AG04450 (cell line): ENCODE results near the gene APOBEC2. TPM values are rescaled to one million over a fixed set of nuclear protein-coding genes. Genes with fewer than 3 reads are reported as not detected.

Experiments
- CTCF ChIA-PET: fragments of 300-600, 350-600 bp; formaldehyde crosslinking; extraction: SDS; loops from one replicate; lab custom pipeline; 2022; ENCODE audit warnings: antibody characterized with exemption, inconsistent platforms; lab: Charles Lee
- POLR2A ChIA-PET: fragments of 350-600 bp; formaldehyde crosslinking; extraction: SDS; loops from one replicate; lab custom pipeline; 2021; ENCODE audit warnings: antibody characterized with exemption, inconsistent platforms; lab: Yijun Ruan, JAX
- DNase-seq: peaks from one replicate; pipeline ENCODE4 v3.0.0-alpha.2; 2011; ENCODE audit warnings: low read depth, low spot score
- H3K27ac ChIP-seq: one replicate; pipeline ENCODE4 v1.5.1; 2012; ENCODE audit warnings: low read depth, low read length, control low read depth
- H3K27me3 ChIP-seq: one replicate; pipeline ENCODE4 v1.6.0; 2012; ENCODE audit warnings: low read length; ENCODE audit not compliant: control insufficient read depth, insufficient read depth
- H3K4me3 ChIP-seq: 2 replicates; pipeline ENCODE4 v1.5.1; 2011; ENCODE audit warnings: mild to moderate bottlenecking, low read depth, low read length, control low read depth
- H3K9me3 ChIP-seq: 2 replicates; pipeline ENCODE4 v1.5.1; 2012; ENCODE audit warnings: low read length; ENCODE audit not compliant: control insufficient read depth, insufficient read depth
- polyA plus RNA-seq: library from polyadenylated mRNA; depleted of rRNA; stranded (reverse); fragments of >200 nt; gene quantifications from 2 replicates; pipeline ENCODE4 v1.2.3, GENCODE V29; 2011
- TF ChIP-seq, protein P1 (sequence below): IDR thresholded peaks from 2 replicates; pipeline ENCODE4 v1.5.1; 2011; ENCODE audit warnings: low read depth, low read length, control low read depth, inconsistent platforms

The APOBEC2 gene
- polyA plus RNA-seq, 1 experiment, result not detected

GRCh38 chr6:41043151-41043550, 9.9 kb upstream of the APOBEC2 start:
- no peak for DNase-seq
- peaks cover 13% of the 10 kb centered on the region for H3K27me3 ChIP-seq
- H3K27ac ChIP-seq, result no peak overlapping the region
- TF ChIP-seq, protein P1, sequence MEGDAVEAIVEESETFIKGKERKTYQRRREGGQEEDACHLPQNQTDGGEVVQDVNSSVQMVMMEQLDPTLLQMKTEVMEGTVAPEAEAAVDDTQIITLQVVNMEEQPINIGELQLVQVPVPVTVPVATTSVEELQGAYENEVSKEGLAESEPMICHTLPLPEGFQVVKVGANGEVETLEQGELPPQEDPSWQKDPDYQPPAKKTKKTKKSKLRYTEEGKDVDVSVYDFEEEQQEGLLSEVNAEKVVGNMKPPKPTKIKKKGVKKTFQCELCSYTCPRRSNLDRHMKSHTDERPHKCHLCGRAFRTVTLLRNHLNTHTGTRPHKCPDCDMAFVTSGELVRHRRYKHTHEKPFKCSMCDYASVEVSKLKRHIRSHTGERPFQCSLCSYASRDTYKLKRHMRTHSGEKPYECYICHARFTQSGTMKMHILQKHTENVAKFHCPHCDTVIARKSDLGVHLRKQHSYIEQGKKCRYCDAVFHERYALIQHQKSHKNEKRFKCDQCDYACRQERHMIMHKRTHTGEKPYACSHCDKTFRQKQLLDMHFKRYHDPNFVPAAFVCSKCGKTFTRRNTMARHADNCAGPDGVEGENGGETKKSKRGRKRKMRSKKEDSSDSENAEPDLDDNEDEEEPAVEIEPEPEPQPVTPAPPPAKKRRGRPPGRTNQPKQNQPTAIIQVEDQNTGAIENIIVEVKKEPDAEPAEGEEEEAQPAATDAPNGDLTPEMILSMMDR, result no peak
- H3K9me3 ChIP-seq, result no peaks in the 10 kb centered on the region
- CTCF ChIA-PET, result no interaction called here
- no peak overlapping the region for H3K4me3 ChIP-seq
- POLR2A ChIA-PET, result no interaction called here

- ChIA-PET POLR2A (no interaction called here), CTCF (interaction anchor here (3.3 kb wide), 1 partner anchor 18 kb away, joined by 16 read pairs; no protein-coding TSS in a partner anchor)
- TF ChIP-seq, protein P1, result no peak
- Histone ChIP-seq H3K27ac (no peak overlapping the region), H3K4me3 (no peak overlapping the region), H3K9me3 (no peaks in the 10 kb centered on the region), H3K27me3 (peaks cover 10% of the 10 kb centered on the region)
- DNase-seq, result no peak
These were observed 7.3 kb upstream of the APOBEC2 start for GRCh38 chr6:41045664-41046063.

GRCh38 chr6:41046084-41046483, 6.9 kb upstream of the APOBEC2 start:
- CTCF ChIA-PET, result interaction anchor here (0.8 to 3.3 kb wide), 2 partner anchors 9 to 18 kb away, joined by 4 to 16 read pairs; no protein-coding TSS in a partner anchor
- H3K27me3 ChIP-seq, result peaks cover 10% of the 10 kb centered on the region
- TF ChIP-seq, protein P1, result no peak
- no peak overlapping the region for H3K27ac ChIP-seq
- DNase-seq, result no peak
- POLR2A ChIA-PET, result no interaction called here
- no peak overlapping the region for H3K4me3 ChIP-seq
- H3K9me3 ChIP-seq, result no peaks in the 10 kb centered on the region

DNA sequence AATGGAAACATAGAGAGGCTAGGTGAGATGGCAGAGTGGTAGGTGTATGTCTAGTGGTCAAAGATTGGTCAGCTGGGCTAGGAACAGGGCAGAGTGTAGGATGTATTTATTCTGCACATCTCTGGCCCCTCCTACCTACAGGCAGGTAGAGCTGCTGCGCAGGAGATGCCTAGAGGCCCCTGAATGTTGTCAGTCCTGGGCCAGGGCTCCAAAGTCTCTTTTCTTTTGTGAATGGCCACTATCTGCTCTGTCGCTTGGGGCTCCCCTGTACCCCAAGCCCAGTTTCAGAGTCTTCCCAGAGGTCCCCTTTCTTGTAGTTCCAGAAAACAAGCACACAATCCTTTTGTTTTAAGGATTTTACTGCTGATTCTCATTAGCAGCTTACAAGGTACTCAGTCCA, 5.7 kb upstream of the APOBEC2 start:
- CTCF ChIA-PET, result no interaction called here
- DNase-seq, result no peak
- POLR2A ChIA-PET, result no interaction called here
- no peak overlapping the region for H3K4me3 ChIP-seq
- H3K27me3 ChIP-seq, result peaks cover 10% of the 10 kb centered on the region
- TF ChIP-seq, protein P1, result no peak
- H3K27ac ChIP-seq, result no peak overlapping the region
- no peaks in the 10 kb centered on the region for H3K9me3 ChIP-seq

- POLR2A ChIA-PET, result interaction anchor here (0.8 kb wide), 1 partner anchor 12 kb away, joined by 3 read pairs; no protein-coding TSS in a partner anchor
- H3K27ac ChIP-seq, result no peak overlapping the region
- H3K4me3 ChIP-seq, result no peak overlapping the region
- peaks cover 10% of the 10 kb centered on the region for H3K27me3 ChIP-seq
- H3K9me3 ChIP-seq, result no peaks in the 10 kb centered on the region
- CTCF ChIA-PET, result interaction anchor here (0.6 to 2.2 kb wide), 2 partner anchors 20 to 1067 kb away, joined by 8 to 13 read pairs; no protein-coding TSS in a partner anchor
- TF ChIP-seq, protein P1, result no peak
- no peak for DNase-seq
These were observed 5.0 kb upstream of the APOBEC2 start for GRCh38 chr6:41047745-41048732.
